Camera-type eye (tissue), 1 donor: ENCODE data around the gene SLC6A7. TPM values are rescaled to one million over a fixed set of nuclear protein-coding genes. Genes with fewer than 3 reads are reported as not detected.

Experiments
- total RNA-seq: library from RNA; depleted of rRNA; stranded (reverse); fragments of >200 nt; gene quantifications from one replicate; pipeline ENCODE4 v1.2.3, GENCODE V29; 2014

The SLC6A7 gene
- 0.11 TPM for total RNA-seq

GRCh38 chr5:150189728-150190502, at the start of gene SLC6A7:
SLC6A7 (plus strand) TSS chr5:150190062; CDS start chr5:150190328, 266 bp downstream.

GRCh38 chr5:150155258-150156026, 34.4 kb upstream of the SLC6A7 start, which contains the start of gene PDGFRB:
PDGFRB (minus strand) TSS chr5:150155845; CDS start chr5:150137047, 18,798 bp downstream.

GRCh38 chr5:150166650-150167511, 23.0 kb upstream of the SLC6A7 start, which contains the start of gene CDX1:
CDX1 (plus strand) TSS chr5:150166778; CDS start chr5:150166877, 99 bp downstream.

Other genes with a start within 250 kb of the SLC6A7 start
- 0.88 TPM for gene PDE6A, start 245.3 kb upstream of the SLC6A7 start, total RNA-seq
- gene SLC26A2, start 229.3 kb upstream of the SLC6A7 start, total RNA-seq = 17.7 TPM
- gene TIGD6, start 189.4 kb upstream of the SLC6A7 start, total RNA-seq = 7.4 TPM
- 43.0 TPM for gene HMGXB3, start 189.3 kb upstream of the SLC6A7 start, total RNA-seq
- 22.4 TPM for gene CSF1R, start 103.5 kb upstream of the SLC6A7 start, total RNA-seq
- 181 TPM for gene PDGFRB, start 34.2 kb upstream of the SLC6A7 start, total RNA-seq
- not detected for gene CDX1, start 23.3 kb upstream of the SLC6A7 start, total RNA-seq
- gene CAMK2A, start 99.7 kb downstream of the SLC6A7 start, total RNA-seq = 3.8 TPM
- gene ARSI, start 112.8 kb downstream of the SLC6A7 start, total RNA-seq = 23.5 TPM
- 33.4 TPM for gene TCOF1, start 167.6 kb downstream of the SLC6A7 start, total RNA-seq
- 69.4 TPM for gene CD74, start 222.8 kb downstream of the SLC6A7 start, total RNA-seq